IPS-11a (cell line): ENCODE data around the gene PPP3CA.

Source experiments
- H3K4me3 ChIP-seq: one replicate; pipeline ENCODE4 v1.5.1; 2013; ENCODE audit warnings: low read depth, low read length, control low read depth

PPP3CA gene

DNA sequence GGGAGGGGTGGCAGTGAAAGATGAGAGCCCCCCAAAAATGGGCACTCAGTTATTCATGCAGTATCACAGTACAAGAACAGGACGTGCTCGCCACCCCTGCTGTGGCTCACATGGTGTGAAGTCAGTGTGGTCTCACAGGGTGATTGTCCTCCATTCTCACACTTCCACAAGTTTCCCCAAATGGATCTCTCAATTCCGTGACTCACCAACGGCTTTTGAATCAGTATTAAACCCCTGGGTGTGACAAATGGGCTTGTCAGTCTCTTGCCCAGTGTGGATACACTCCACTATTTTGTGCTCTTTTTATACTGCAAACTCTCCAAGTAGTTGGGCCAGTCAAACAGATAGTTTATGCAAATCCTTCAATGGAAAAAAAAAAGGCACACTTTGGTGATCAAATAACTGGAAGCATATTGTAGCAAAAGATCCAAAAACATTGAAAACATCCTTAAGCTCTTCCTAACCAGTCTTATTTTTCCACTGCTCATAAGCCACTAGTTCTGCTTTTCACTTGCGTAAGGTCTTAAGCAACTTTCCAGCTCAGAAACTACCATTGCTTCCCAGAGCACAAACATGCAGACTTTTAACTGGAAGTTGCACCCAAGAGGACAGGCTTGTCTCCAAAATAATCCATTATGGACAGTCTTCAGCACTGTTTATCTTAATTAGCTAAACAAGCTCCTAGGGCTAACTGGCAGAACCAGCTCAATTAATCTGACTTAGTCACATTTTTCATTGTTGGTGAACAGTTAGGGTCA, 365.7 kb downstream of the PPP3CA start:
- no peak overlapping the region for H3K4me3 ChIP-seq

GRCh38 chr4:100979736-100980135, 367.6 kb downstream of the PPP3CA start:
- H3K4me3 ChIP-seq, result no peak overlapping the region

DNA sequence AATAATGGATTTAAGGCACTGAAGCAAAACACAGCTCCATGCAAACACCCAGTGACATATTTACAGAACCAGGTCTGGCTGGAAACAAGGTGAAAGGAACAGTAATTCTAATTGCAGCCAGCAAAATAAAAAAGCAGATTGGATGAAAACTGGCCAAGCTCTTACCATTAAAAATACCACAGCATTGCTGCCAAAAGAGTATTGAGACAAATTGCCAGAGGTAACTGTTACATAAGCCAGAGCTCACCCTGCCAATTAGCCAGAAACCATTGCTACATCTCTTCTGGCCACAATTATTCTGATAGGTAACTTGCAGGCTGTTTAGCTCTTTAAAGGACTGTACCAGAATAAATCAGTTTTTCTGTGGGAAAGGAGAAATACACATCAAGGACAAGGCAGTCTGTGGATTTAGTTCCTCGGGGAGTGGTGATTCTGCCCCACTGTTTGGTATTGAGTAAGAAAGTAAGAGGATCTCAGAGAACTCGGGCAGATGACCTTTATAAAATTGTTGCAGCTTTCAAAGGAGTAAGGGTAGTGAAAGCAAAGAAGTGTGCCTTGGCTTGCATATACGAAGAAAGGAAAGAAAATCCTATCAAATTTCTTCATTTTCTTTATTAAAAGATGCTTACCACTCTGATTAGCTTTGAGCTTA, 369.5 kb downstream of the PPP3CA start:
- no peak overlapping the region for H3K4me3 ChIP-seq

GRCh38 chr4:100977274-100977673, 370.1 kb downstream of the PPP3CA start:
- no peak overlapping the region for H3K4me3 ChIP-seq
